Natural killer cell (primary cell): Measurements from ENCODE around the gene NLN. TPM values are rescaled to one million over a fixed set of nuclear protein-coding genes. Genes with fewer than 3 reads are reported as not detected.
"Not testable (repeated sequence)": the region's sequence is repeated elsewhere in the genome, so short reads cannot be mapped to it uniquely, and the experiment has no call there.

ENCODE experiments used
- ATAC-seq, 3 donors: fragments of 150-1000 bp in 2 of 3; fragments of 200-7000 bp in 1 of 3; cut with Tn5 transposase; 1 replicate in 1 of 3; 2 replicates in 2 of 3; pipeline ENCODE4 v1.10.0; 2021; ENCODE audit warnings: mild to moderate bottlenecking in 2 of 3, moderate library complexity in 2 of 3
- DNase-seq, 2 donors: peaks; one replicate each; pipeline versions ENCODE4 v3.0.0 to v3.0.0-alpha.2; 2013 to 2021; ENCODE audit warnings: mixed read lengths in 1 of 2
- H3K27ac ChIP-seq: one replicate; pipeline ENCODE4 v1.5.1; 2013; ENCODE audit warnings: mild to moderate bottlenecking, low read length
- H3K27me3 ChIP-seq: one replicate; pipeline ENCODE4 v1.6.1; 2013; ENCODE audit warnings: low read length; ENCODE audit not compliant: control insufficient read depth, insufficient read depth
- H3K36me3 ChIP-seq: one replicate; pipeline ENCODE4 v1.6.1; 2013; ENCODE audit warnings: low read length; ENCODE audit not compliant: control insufficient read depth, insufficient read depth
- H3K4me1 ChIP-seq: one replicate; pipeline ENCODE4 v1.6.1; 2013; ENCODE audit warnings: low read length; ENCODE audit not compliant: control insufficient read depth, insufficient read depth
- H3K4me3 ChIP-seq: one replicate; pipeline ENCODE4 v1.5.1; 2013; ENCODE audit warnings: low read length
- H3K9me3 ChIP-seq: one replicate; pipeline ENCODE4 v1.6.1; 2013; ENCODE audit warnings: low read length; ENCODE audit not compliant: control insufficient read depth, insufficient read depth
- H3K27ac Mint-ChIP-seq, 2 donors: one replicate each; pipeline ENCODE4 v1.8.0; 2022; ENCODE audit warnings: mild to moderate bottlenecking in 2 of 2, mixed read lengths in 2 of 2, moderate library complexity in 1 of 2
- H3K27me3 Mint-ChIP-seq, 2 donors: one replicate each; pipeline ENCODE4 v1.8.0; 2022; ENCODE audit warnings: low read depth in 2 of 2, mixed read lengths in 2 of 2
- H3K36me3 Mint-ChIP-seq: one replicate; pipeline ENCODE4 v1.8.0; 2022; ENCODE audit warnings: mixed read lengths
- H3K4me1 Mint-ChIP-seq, 2 donors: one replicate each; pipeline ENCODE4 v1.8.0; 2022; ENCODE audit warnings: mixed read lengths in 2 of 2
- H3K4me3 Mint-ChIP-seq: one replicate; pipeline ENCODE4 v1.8.0; 2022; ENCODE audit warnings: mild to moderate bottlenecking, moderate library complexity, mixed read lengths
- H3K9me3 Mint-ChIP-seq, 2 donors: one replicate each; pipeline ENCODE4 v1.8.0; 2022; ENCODE audit warnings: mixed read lengths in 2 of 2
- WGBS: methylation state at CpG from one replicate; pipeline ENCODE4 v1.1.7; 2013; ENCODE audit warnings: missing lambda C conversion rate; ENCODE audit not compliant: insufficient coverage; 5-methylcytosine and 5-hydroxymethylcytosine counted together
- intact Hi-C: fragments of 100-400 bp; cut with micrococcal nuclease; formaldehyde crosslinking; loops from one replicate; pipeline ENCODE4 v1.14.2; 2022
- total RNA-seq, 4 donors: library from RNA; stranded (reverse); fragments of 120-200 nt in 1 of 4; gene quantifications; one replicate each; pipeline versions ENCODE4 v1.2.3 to v1.2.4, GENCODE V29; 2013 to 2022
- TF ChIP-seq, protein P1 (sequence below): fragments of 200-600 bp; IDR thresholded peaks from one replicate; pipeline ENCODE4 v1.8.0; 2022; ENCODE audit warnings: antibody characterized with exemption

The NLN gene
- total RNA-seq, 3 donors from 2014 or later (not counting 1 experiment from before 2014, with no cell fraction given) = 0.86 to 2.0 (median 1.3) TPM

DNA sequence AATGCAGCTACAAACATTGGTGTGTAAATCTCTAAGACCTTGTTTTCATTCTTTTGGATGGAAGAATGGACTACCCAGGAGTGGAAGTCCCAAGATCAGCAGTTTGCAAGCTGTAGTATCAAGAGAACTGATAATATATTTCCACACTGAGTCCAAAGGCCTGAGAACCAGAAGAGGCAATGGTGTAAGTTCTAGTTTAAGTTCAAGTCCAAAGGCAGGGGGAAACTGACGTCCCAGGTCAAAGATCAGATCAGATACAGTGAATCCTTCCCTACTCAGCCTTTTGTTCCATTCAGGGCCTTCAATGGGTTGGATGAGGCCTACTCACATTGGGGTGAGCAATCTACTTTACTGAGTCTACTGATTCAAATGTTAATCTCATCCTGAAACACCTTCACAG, 124.1 kb downstream of the NLN start:
- peaks cover 4 to 14% of the 10 kb centered on the region in 2 donors for H3K27me3 Mint-ChIP-seq
- no peak overlapping the region for H3K27ac ChIP-seq

DNA sequence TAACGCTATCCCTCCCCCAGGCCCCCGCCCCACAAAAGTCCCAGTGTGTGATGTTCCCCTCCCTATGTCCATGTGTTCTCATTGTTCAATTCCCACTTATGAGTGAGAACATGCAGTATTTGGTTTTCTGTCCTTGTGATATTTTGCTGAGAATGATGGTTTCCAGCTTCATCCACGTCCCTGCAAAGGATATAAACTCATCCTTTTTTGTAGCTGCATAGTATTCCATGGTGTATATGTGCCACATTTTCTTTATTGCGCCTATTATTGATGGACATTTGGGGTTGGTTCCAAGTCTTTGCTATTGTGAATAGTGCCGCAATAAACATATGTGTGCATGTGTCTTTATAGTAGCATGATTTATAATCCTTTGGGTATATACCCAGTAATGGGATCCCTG, 125.0 kb downstream of the NLN start:
- H3K36me3 Mint-ChIP-seq, H3K4me3 Mint-ChIP-seq, ATAC-seq, DNase-seq, H3K4me1 ChIP-seq, H3K36me3 ChIP-seq, intact Hi-C loops, H3K27ac Mint-ChIP-seq, H3K27ac ChIP-seq, H3K4me3 ChIP-seq, H3K9me3 Mint-ChIP-seq, H3K4me1 Mint-ChIP-seq, H3K27me3 ChIP-seq, H3K9me3 ChIP-seq: not testable (repeated sequence)
- WGBS = 100% methylated on average over 4 of the region's 5 CpGs
- H3K27me3 Mint-ChIP-seq = peaks cover 4 to 22% of the 10 kb centered on the region in 2 donors

More for the DNA sequence above, 124.1 kb downstream of the NLN start:
- H3K4me3 Mint-ChIP-seq = no peak overlapping the region
- H3K9me3 ChIP-seq = no peaks in the 10 kb centered on the region
- DNase-seq (no peak), ATAC-seq (no peak)
- TF ChIP-seq, protein P1, sequence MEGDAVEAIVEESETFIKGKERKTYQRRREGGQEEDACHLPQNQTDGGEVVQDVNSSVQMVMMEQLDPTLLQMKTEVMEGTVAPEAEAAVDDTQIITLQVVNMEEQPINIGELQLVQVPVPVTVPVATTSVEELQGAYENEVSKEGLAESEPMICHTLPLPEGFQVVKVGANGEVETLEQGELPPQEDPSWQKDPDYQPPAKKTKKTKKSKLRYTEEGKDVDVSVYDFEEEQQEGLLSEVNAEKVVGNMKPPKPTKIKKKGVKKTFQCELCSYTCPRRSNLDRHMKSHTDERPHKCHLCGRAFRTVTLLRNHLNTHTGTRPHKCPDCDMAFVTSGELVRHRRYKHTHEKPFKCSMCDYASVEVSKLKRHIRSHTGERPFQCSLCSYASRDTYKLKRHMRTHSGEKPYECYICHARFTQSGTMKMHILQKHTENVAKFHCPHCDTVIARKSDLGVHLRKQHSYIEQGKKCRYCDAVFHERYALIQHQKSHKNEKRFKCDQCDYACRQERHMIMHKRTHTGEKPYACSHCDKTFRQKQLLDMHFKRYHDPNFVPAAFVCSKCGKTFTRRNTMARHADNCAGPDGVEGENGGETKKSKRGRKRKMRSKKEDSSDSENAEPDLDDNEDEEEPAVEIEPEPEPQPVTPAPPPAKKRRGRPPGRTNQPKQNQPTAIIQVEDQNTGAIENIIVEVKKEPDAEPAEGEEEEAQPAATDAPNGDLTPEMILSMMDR = no peak
- no peaks in the 10 kb centered on the region for H3K9me3 Mint-ChIP-seq
- no peaks in the 10 kb centered on the region for H3K36me3 Mint-ChIP-seq
- no peaks in the 10 kb centered on the region for H3K27me3 ChIP-seq
- H3K36me3 ChIP-seq = no peaks in the 10 kb centered on the region
- WGBS = 19% methylated on average over 1 of the region's 1 CpG
- intact Hi-C loops = no loop called here
- H3K4me3 ChIP-seq = no peak overlapping the region
- H3K4me1 ChIP-seq = peaks cover 4% of the 10 kb centered on the region
- H3K27ac Mint-ChIP-seq = no peak overlapping the region
- H3K4me1 Mint-ChIP-seq = peaks cover 0 to 6% of the 10 kb centered on the region in 2 donors

DNA sequence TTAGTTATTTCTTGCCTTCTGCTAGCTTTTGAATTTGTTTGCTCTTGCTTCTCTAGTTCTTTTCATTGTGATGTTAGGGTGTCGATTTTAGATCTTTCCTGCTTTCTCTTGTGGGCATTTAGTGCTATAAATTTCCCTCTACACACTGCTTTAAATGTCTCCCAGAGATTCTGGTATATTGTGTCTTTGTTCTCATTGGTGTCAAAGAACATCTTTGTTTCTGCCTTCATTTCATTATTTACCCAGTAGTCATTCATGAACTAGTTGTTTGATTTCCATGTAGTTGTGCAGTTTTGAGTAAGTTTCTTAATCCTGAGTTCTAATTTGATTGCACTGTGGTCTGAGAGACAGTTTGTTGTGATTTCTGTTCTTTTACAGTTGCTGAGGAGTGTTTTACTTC, 127.9 kb downstream of the NLN start:
- H3K4me3 Mint-ChIP-seq, H3K36me3 ChIP-seq, H3K4me3 ChIP-seq, H3K27ac Mint-ChIP-seq, H3K4me1 ChIP-seq, H3K4me1 Mint-ChIP-seq, intact Hi-C loops, ATAC-seq, H3K27me3 ChIP-seq, H3K9me3 Mint-ChIP-seq, H3K27ac ChIP-seq, DNase-seq, H3K9me3 ChIP-seq, H3K36me3 Mint-ChIP-seq: not testable (repeated sequence)
- H3K27me3 Mint-ChIP-seq = peaks cover 4 to 22% of the 10 kb centered on the region in 2 donors
- WGBS = no CpG with 5 or more reads among the region's 1 CpG

DNA sequence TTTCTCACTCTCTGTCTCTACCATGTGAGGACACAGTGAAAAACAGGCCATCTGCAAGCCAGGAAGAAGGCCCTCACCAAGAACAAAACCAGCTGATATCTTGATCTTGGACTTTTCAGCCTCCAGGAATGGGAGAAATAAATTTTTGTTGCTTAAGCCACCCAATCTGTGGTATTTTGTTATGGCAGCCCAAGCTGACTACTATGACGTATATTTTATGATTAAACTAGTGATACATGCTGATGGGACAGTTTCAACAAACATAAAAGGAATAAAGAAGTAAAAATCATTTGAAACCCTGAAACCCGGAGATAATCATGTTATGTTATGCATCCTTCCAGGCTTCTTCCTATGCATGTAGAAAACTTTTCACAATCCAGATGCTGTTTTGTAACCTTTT, 132.9 kb downstream of the NLN start:
- no peaks in the 10 kb centered on the region for H3K4me1 Mint-ChIP-seq
- intact Hi-C loops = no loop called here
- Histone ChIP-seq H3K27ac (no peak overlapping the region), H3K36me3 (no peaks in the 10 kb centered on the region), H3K27me3 (no peaks in the 10 kb centered on the region), H3K4me1 (no peaks in the 10 kb centered on the region), H3K9me3 (no peaks in the 10 kb centered on the region), H3K4me3 (no peak overlapping the region)
- H3K9me3 Mint-ChIP-seq = no peaks in the 10 kb centered on the region
- peaks cover 3 to 25% of the 10 kb centered on the region in 2 donors for H3K27me3 Mint-ChIP-seq
- no peak overlapping the region for H3K4me3 Mint-ChIP-seq
- no peak for DNase-seq
- no peaks in the 10 kb centered on the region for H3K36me3 Mint-ChIP-seq
- ATAC-seq = no peak
- H3K27ac Mint-ChIP-seq = no peak overlapping the region
- WGBS = 95% methylated on average over 2 of the region's 2 CpGs
- TF ChIP-seq, protein P1 = no peak
